GM18526 (cell line): Measurements from ENCODE around the gene FTSJ3.
A peak's percentile ranks its signal among the peaks of the same experiment; 100 is the strongest.

Experiments
- POLR2A ChIP-seq: IDR thresholded peaks from 3 replicates; pipeline ENCODE4 v1.6.1; 2011; ENCODE audit not compliant: insufficient read length; ENCODE audit errors: extremely low read depth

FTSJ3 gene

GRCh38 chr17:63773272-63774140 is 54.0 kb downstream of the FTSJ3 start, which contains the start of gene CCDC47:
Gene CCDC47, minus strand, starts transcription at chr17:63773597. Its CDS starts 7,422 bp downstream, at chr17:63766175.
- TF ChIP-seq POLR2A = peak; percentile 96

- TF ChIP-seq POLR2A = no peak
These were observed 54.6 kb downstream of the FTSJ3 start for GRCh38 chr17:63772801-63773271.
